HL-60 (cell line): ENCODE measurements around the gene MYO10.

Experiments used
- GABPA ChIP-seq: IDR thresholded peaks from 2 replicates; pipeline ENCODE4 v1.6.1; 2012; ENCODE audit warnings: low read depth
- POLR2AphosphoS5 ChIP-seq: IDR thresholded peaks from 2 replicates; pipeline ENCODE4 v1.6.1; 2012; ENCODE audit warnings: low read depth
- SPI1 ChIP-seq: IDR thresholded peaks from 2 replicates; pipeline ENCODE4 v1.6.1; 2012; ENCODE audit warnings: low read depth, mild to moderate bottlenecking, borderline replicate concordance
- TF ChIP-seq, protein P1 (sequence below): IDR thresholded peaks from one replicate; pipeline ENCODE4 v1.5.1; 2011; ENCODE audit warnings: low read length, control low read depth, inconsistent platforms; ENCODE audit not compliant: insufficient read depth
- TF ChIP-seq, protein P2 (sequence below): IDR thresholded peaks from 2 replicates; pipeline ENCODE4 v1.6.1; 2012; ENCODE audit warnings: low read depth; ENCODE audit not compliant: insufficient replicate concordance

GRCh38 chr5:16889203-16889971 lies 46.7 kb downstream of the MYO10 start:
- TF ChIP-seq, protein P1, sequence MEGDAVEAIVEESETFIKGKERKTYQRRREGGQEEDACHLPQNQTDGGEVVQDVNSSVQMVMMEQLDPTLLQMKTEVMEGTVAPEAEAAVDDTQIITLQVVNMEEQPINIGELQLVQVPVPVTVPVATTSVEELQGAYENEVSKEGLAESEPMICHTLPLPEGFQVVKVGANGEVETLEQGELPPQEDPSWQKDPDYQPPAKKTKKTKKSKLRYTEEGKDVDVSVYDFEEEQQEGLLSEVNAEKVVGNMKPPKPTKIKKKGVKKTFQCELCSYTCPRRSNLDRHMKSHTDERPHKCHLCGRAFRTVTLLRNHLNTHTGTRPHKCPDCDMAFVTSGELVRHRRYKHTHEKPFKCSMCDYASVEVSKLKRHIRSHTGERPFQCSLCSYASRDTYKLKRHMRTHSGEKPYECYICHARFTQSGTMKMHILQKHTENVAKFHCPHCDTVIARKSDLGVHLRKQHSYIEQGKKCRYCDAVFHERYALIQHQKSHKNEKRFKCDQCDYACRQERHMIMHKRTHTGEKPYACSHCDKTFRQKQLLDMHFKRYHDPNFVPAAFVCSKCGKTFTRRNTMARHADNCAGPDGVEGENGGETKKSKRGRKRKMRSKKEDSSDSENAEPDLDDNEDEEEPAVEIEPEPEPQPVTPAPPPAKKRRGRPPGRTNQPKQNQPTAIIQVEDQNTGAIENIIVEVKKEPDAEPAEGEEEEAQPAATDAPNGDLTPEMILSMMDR: no peak
- no peak for TF ChIP-seq SPI1
- TF ChIP-seq, protein P2, sequence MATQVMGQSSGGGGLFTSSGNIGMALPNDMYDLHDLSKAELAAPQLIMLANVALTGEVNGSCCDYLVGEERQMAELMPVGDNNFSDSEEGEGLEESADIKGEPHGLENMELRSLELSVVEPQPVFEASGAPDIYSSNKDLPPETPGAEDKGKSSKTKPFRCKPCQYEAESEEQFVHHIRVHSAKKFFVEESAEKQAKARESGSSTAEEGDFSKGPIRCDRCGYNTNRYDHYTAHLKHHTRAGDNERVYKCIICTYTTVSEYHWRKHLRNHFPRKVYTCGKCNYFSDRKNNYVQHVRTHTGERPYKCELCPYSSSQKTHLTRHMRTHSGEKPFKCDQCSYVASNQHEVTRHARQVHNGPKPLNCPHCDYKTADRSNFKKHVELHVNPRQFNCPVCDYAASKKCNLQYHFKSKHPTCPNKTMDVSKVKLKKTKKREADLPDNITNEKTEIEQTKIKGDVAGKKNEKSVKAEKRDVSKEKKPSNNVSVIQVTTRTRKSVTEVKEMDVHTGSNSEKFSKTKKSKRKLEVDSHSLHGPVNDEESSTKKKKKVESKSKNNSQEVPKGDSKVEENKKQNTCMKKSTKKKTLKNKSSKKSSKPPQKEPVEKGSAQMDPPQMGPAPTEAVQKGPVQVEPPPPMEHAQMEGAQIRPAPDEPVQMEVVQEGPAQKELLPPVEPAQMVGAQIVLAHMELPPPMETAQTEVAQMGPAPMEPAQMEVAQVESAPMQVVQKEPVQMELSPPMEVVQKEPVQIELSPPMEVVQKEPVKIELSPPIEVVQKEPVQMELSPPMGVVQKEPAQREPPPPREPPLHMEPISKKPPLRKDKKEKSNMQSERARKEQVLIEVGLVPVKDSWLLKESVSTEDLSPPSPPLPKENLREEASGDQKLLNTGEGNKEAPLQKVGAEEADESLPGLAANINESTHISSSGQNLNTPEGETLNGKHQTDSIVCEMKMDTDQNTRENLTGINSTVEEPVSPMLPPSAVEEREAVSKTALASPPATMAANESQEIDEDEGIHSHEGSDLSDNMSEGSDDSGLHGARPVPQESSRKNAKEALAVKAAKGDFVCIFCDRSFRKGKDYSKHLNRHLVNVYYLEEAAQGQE: no peak
- no peak for TF ChIP-seq POLR2AphosphoS5
- TF ChIP-seq GABPA: no peak
